ENCODE measurements around the gene BCL11A. TPM values are rescaled to one million over a fixed set of nuclear protein-coding genes. Genes with fewer than 3 reads are reported as not detected.

The BCL11A gene
- total RNA-seq, 1 experiment from 2014 or later: 91.4 TPM

DNA sequence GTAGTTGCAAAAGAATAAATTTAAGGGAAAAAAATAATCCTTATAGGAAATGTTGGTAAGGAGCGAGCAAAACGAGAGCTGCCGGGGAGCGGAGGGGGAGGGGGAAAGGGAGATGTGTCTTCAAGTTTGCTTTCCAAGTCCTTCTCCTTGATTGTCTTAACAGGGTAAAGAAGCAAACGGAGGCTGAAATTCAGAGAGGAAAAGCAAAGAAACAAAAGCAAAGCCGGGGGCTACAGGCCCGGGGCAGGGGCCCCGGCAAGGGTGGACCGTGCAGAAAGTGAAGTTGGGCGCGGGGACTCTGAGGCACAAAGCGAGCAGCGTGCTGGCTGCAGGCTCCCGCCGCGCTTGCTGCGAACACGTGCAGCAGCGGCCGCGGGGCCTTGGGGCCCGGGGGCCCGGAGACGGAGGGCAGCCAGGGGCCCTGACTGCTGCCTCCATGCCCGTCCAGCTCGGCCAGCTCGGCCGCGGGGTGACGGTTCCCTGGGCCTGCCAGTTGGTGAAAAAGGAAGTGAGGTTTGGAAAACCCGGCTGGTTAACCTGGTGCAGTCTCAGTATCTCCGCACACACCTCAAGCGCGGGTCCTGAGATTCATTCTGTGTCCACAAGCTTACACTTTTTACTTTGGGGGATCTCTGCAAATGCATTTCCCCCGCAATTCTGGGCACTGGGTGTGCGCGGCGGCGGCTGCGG is 4.1 kb downstream of the BCL11A start:
- H3K27me3 ChIP-seq (ENCODE audit: insufficient read depth, low read length): no peaks in the 10 kb centered on the region
- no peak overlapping the region for H3T11ph ChIP-seq (ENCODE audit: low read length)
- no peak overlapping the region for H2AFZ ChIP-seq (ENCODE audit: low read length)
- no peaks in the 10 kb centered on the region for H4K20me1 ChIP-seq (ENCODE audit: control insufficient read depth, insufficient read depth, insufficient read length)
- no peak overlapping the region for H2BK12ac ChIP-seq (ENCODE audit: insufficient read length, low read depth, low read length)
- no peak overlapping the region for H2BK5ac ChIP-seq (ENCODE audit: insufficient read length, low read length)
- H3K27ac ChIP-seq (ENCODE audit: insufficient read length, low read depth, low read length): no peak overlapping the region
- DNase-seq: no peak
- no peak overlapping the region for H2BK20ac ChIP-seq (ENCODE audit: low read depth, low read length, poor library complexity, severe bottlenecking)
- H2AK5ac ChIP-seq (ENCODE audit: insufficient read length, low read length): no peak overlapping the region
- H4K5ac ChIP-seq (ENCODE audit: insufficient read length, low read depth, low read length): no peak overlapping the region
- H4K8ac ChIP-seq (replicated peaks; ENCODE audit: insufficient read length, low read depth, low read length): no peak overlapping the region
- Mint-ChIP-seq H3K27ac (peak overlapping the region; percentile 95 to 99 (median 97)), H3K9me3 (no peaks in the 10 kb centered on the region), H3K36me3 (ENCODE audit: insufficient read depth in 1 of 3, low read depth in 3 of 3) (peaks cover 21 to 53% (median 30%) of the 10 kb centered on the region in 3 experiments; a peak in 6 of 7 replicates), H3K27me3 (ENCODE audit: low read depth) (no peaks in the 10 kb centered on the region), H3K4me1 (peaks cover 45 to 47% of the 10 kb centered on the region in 2 experiments), H3K4me3 (peak overlapping the region; percentile 95)
- TF ChIP-seq, protein P1, sequence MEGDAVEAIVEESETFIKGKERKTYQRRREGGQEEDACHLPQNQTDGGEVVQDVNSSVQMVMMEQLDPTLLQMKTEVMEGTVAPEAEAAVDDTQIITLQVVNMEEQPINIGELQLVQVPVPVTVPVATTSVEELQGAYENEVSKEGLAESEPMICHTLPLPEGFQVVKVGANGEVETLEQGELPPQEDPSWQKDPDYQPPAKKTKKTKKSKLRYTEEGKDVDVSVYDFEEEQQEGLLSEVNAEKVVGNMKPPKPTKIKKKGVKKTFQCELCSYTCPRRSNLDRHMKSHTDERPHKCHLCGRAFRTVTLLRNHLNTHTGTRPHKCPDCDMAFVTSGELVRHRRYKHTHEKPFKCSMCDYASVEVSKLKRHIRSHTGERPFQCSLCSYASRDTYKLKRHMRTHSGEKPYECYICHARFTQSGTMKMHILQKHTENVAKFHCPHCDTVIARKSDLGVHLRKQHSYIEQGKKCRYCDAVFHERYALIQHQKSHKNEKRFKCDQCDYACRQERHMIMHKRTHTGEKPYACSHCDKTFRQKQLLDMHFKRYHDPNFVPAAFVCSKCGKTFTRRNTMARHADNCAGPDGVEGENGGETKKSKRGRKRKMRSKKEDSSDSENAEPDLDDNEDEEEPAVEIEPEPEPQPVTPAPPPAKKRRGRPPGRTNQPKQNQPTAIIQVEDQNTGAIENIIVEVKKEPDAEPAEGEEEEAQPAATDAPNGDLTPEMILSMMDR (conservative IDR thresholded peaks at IDR 0.05): no peak
- H4K91ac ChIP-seq (ENCODE audit: insufficient read length, low read depth, low read length): no peak overlapping the region
- H3K79me1 ChIP-seq (ENCODE audit: insufficient read depth, low read depth, low read length, poor library complexity, severe bottlenecking): no peaks in the 10 kb centered on the region
- no peak overlapping the region for H3K56ac ChIP-seq (ENCODE audit: insufficient read length, low read depth, low read length)
- H3K4ac ChIP-seq (ENCODE audit: low read depth, low read length): no peak overlapping the region
- peak overlapping the region; percentile 30 for H3K18ac ChIP-seq (ENCODE audit: insufficient read length, low read depth, low read length)
- H3K9me3 ChIP-seq (ENCODE audit: control insufficient read depth, low read depth, low read length): no peaks in the 10 kb centered on the region
- no peak overlapping the region for H2BK120ac ChIP-seq (ENCODE audit: low read depth, low read length, poor library complexity, severe bottlenecking)
- peak overlapping the region; percentile 36; the same call in 1 of the 2 replicates for H3K14ac ChIP-seq (ENCODE audit: insufficient read depth, low read length)
- no CpG with 5 or more reads among the region's 40 CpGs for WGBS (ENCODE audit: extremely low coverage, insufficient read length, low lambda C conversion rate)
- peaks cover 30% of the 10 kb centered on the region; the same call in 1 of the 2 replicates for H3K79me2 ChIP-seq (ENCODE audit: insufficient read depth, low read length)
- H3K23ac ChIP-seq (ENCODE audit: insufficient read length, low read depth, low read length): no peak overlapping the region
- peak overlapping the region; percentile 94 for H3K4me2 ChIP-seq (ENCODE audit: insufficient read depth, insufficient read length, low read length)
- no peak overlapping the region for H2BK15ac ChIP-seq (ENCODE audit: low read depth, low read length)
- H3K4me1 ChIP-seq (ENCODE audit: insufficient read depth, low read length): peaks cover 5% of the 10 kb centered on the region; the same call in 1 of the 2 replicates
- H3K9ac ChIP-seq (ENCODE audit: extremely low read depth, insufficient read length, low read length): peak overlapping the region; percentile 63
- peaks cover 31% of the 10 kb centered on the region for H3K23me2 ChIP-seq (ENCODE audit: insufficient read length, low read depth, low read length, poor library complexity, severe bottlenecking)
